Left ventricle myocardium inferior (tissue), 1 donor: ENCODE results near the gene MRO. TPM values are rescaled to one million over a fixed set of nuclear protein-coding genes. Genes with fewer than 3 reads are reported as not detected.

ENCODE experiments used
- DNase-seq: peaks from one replicate; pipeline ENCODE4 v3.0.0-alpha.2; 2020
- H3K27ac ChIP-seq: fragments of 200-600 bp; replicated peaks from 2 replicates; pipeline ENCODE4 v1.8.0; 2021
- H3K27me3 ChIP-seq: fragments of 200-600 bp; 2 replicates; pipeline ENCODE4 v1.8.0; 2021; ENCODE audit warnings: low read depth
- H3K36me3 ChIP-seq: fragments of 200-600 bp; 2 replicates; pipeline ENCODE4 v1.8.0; 2021
- H3K4me1 ChIP-seq: fragments of 200-600 bp; 2 replicates; pipeline ENCODE4 v1.8.0; 2021
- H3K4me3 ChIP-seq: fragments of 200-600 bp; 2 replicates; pipeline ENCODE4 v1.8.0; 2021; ENCODE audit warnings: mild to moderate bottlenecking, moderate library complexity
- H3K9me3 ChIP-seq: fragments of 200-600 bp; replicated peaks from 2 replicates; pipeline ENCODE4 v1.8.0; 2021
- CTCF ChIP-seq: fragments of 200-600 bp; IDR thresholded peaks from 2 replicates; pipeline ENCODE4 v1.8.0; 2021; ENCODE audit warnings: antibody characterized with exemption, mild to moderate bottlenecking, borderline replicate concordance
- intact Hi-C: fragments of 100-400 bp; cut with micrococcal nuclease; formaldehyde crosslinking; loops from one replicate; pipeline ENCODE4 v1.11.0; 2022
- long read RNA-seq: library from polyadenylated mRNA; unstranded; transcript quantifications from one replicate; pipeline ENCODE4 v2.0.0, GENCODE V29; 2021
- total RNA-seq: library from RNA; stranded (reverse); fragmentation: NEBNext Ultra II Directional; extraction: Animal tissue kit (Norgen Biotek cat#: 25700); gene quantifications from one replicate; pipeline ENCODE4 v1.2.1, GENCODE V29; 2021
- donor health status: DM: no; HTN: yes; CAD: no; lungs with severe emphysema.

Gene MRO
- 3.8 TPM for total RNA-seq
- long read RNA-seq, result 0 reads

- intact Hi-C loops, result loop anchor here (10.0 kb wide), 1 partner anchor 235 kb away; no protein-coding TSS in a partner anchor
- peak within 1 kb of the TSS; percentile 72 for H3K27ac ChIP-seq
- H3K9me3 ChIP-seq, result no peaks in the 10 kb centered on the region
- TF ChIP-seq CTCF, result peak; percentile 93
- peak; percentile 87 for DNase-seq
- peak within 1 kb of the TSS; percentile 59 for H3K4me3 ChIP-seq
- H3K4me1 ChIP-seq, result peaks cover 29% of the 10 kb centered on the region
- no peaks in the 10 kb centered on the region for H3K27me3 ChIP-seq
- no peaks in the 10 kb centered on the region for H3K36me3 ChIP-seq
Observed at GRCh38 chr18:50819728-50820378, at the start of gene MRO. MRO (minus strand) TSS chr18:50820016; CDS start chr18:50809400, 10,616 bp downstream.

GRCh38 chr18:50869150-50869549 is 49.3 kb upstream of the MRO start:
- no peak for TF ChIP-seq CTCF
- H3K4me1 ChIP-seq, result no peaks in the 10 kb centered on the region
- H3K27ac ChIP-seq, result no peak overlapping the region
- H3K9me3 ChIP-seq, result no peaks in the 10 kb centered on the region
- no peaks in the 10 kb centered on the region for H3K27me3 ChIP-seq
- no peak overlapping the region for H3K4me3 ChIP-seq
- no peak for DNase-seq
- no peaks in the 10 kb centered on the region for H3K36me3 ChIP-seq
- intact Hi-C loops, result no loop called here

- DNase-seq, result no peak
- H3K9me3 ChIP-seq, result no peaks in the 10 kb centered on the region
- peak overlapping the region; percentile 23 for H3K27ac ChIP-seq
- H3K27me3 ChIP-seq, result no peaks in the 10 kb centered on the region
- H3K36me3 ChIP-seq, result no peaks in the 10 kb centered on the region
- intact Hi-C loops, result no loop called here
- H3K4me1 ChIP-seq, result peaks cover 6% of the 10 kb centered on the region
- no peak overlapping the region for H3K4me3 ChIP-seq
- peak; percentile 41 for TF ChIP-seq CTCF
Observed at GRCh38 chr18:50866765-50867164, 46.9 kb upstream of the MRO start.

- intact Hi-C loops, result no loop called here
- Histone ChIP-seq H3K27ac (no peak overlapping the region), H3K4me3 (no peak overlapping the region)
Observed at GRCh38 chr18:50863840-50864375, 44.1 kb upstream of the MRO start.

GRCh38 chr18:50862401-50862800 is 42.6 kb upstream of the MRO start:
- no peaks in the 10 kb centered on the region for H3K9me3 ChIP-seq
- no peak for DNase-seq
- H3K4me1 ChIP-seq, result peaks cover 6% of the 10 kb centered on the region
- no peaks in the 10 kb centered on the region for H3K27me3 ChIP-seq
- no peak for TF ChIP-seq CTCF
- H3K27ac ChIP-seq, result peak overlapping the region; percentile 40
- H3K4me3 ChIP-seq, result no peak overlapping the region
- no peaks in the 10 kb centered on the region for H3K36me3 ChIP-seq
- intact Hi-C loops, result no loop called here

More at GRCh38 chr18:50863840-50864375, 44.1 kb upstream of the MRO start:
- no peaks in the 10 kb centered on the region for H3K9me3 ChIP-seq
- DNase-seq, result no peak
- H3K36me3 ChIP-seq, result no peaks in the 10 kb centered on the region
- peaks cover 6% of the 10 kb centered on the region for H3K4me1 ChIP-seq
- H3K27me3 ChIP-seq, result no peaks in the 10 kb centered on the region
- TF ChIP-seq CTCF, result no peak
